ENCODE data around the gene NTHL1. TPM values are rescaled to one million over a fixed set of nuclear protein-coding genes. Genes with fewer than 3 reads are reported as not detected.

NTHL1 gene
- total RNA-seq, 2 donors from 2014 or later = 16.4 to 24.9 TPM

- peak; percentile 86 for DNase-seq (ENCODE audit: low spot score)
- WGBS = 25% methylated on average over 31 of the region's 32 CpGs
- Histone ChIP-seq H3K27ac (peak overlapping the region; percentile 67 to 88), H3K9me3 (no peaks in the 10 kb centered on the region), H3K4me1 (replicated peaks) (peaks cover 33% of the 10 kb centered on the region), H3K27me3 (replicated peaks; ENCODE audit: insufficient read depth) (no peaks in the 10 kb centered on the region), H3K36me3 (peaks cover 0 to 16% of the 10 kb centered on the region in 2 donors), H3K4me3 (no peak overlapping the region)
- intact Hi-C loops (cut with DNase I) = no loop called here
- TF ChIP-seq POLR2AphosphoS5 (IDR thresholded peaks at IDR 0.05) = peak; percentile 90
- TF ChIP-seq POLR2A (IDR thresholded peaks at IDR 0.05) = peak; percentile 92
- TF ChIP-seq CTCF (IDR thresholded peaks at IDR 0.05) = peak; percentile 22 to 73 (median 45)
Observed at GRCh38 chr16:2082171-2082982, 34.7 kb upstream of the NTHL1 start.

GRCh38 chr16:2081201-2082084, 33.8 kb upstream of the NTHL1 start:
- Histone ChIP-seq H3K36me3 (peaks cover 0 to 12% of the 10 kb centered on the region in 2 donors), H3K9me3 (no peaks in the 10 kb centered on the region), H3K27me3 (replicated peaks; ENCODE audit: insufficient read depth) (no peaks in the 10 kb centered on the region), H3K4me3 (no peak overlapping the region), H3K27ac (peak overlapping the region; percentile 67 to 88), H3K4me1 (replicated peaks) (peaks cover 28% of the 10 kb centered on the region)
- 63% methylated on average over 35 of the region's 35 CpGs for WGBS
- intact Hi-C loops (cut with DNase I) = no loop called here
- TF ChIP-seq POLR2A (IDR thresholded peaks at IDR 0.05) (no peak), CTCF (IDR thresholded peaks at IDR 0.05) (no peak), POLR2AphosphoS5 (IDR thresholded peaks at IDR 0.05) (no peak)
- no peak for DNase-seq (ENCODE audit: low spot score)

- TF ChIP-seq POLR2AphosphoS5 (IDR thresholded peaks at IDR 0.05) = no peak
- no peak for TF ChIP-seq POLR2A (IDR thresholded peaks at IDR 0.05)
- TF ChIP-seq CTCF (IDR thresholded peaks at IDR 0.05) = no peak
- no peak overlapping the region for H3K27ac ChIP-seq
- no peak overlapping the region for H3K4me3 ChIP-seq
- peaks cover 0 to 19% of the 10 kb centered on the region in 2 donors for H3K36me3 ChIP-seq
- intact Hi-C loops (cut with DNase I) = no loop called here
- no peak for DNase-seq (ENCODE audit: low spot score)
- no peaks in the 10 kb centered on the region for H3K9me3 ChIP-seq
- 92% methylated on average over 16 of the region's 16 CpGs for WGBS
- H3K4me1 ChIP-seq (replicated peaks) = peaks cover 16% of the 10 kb centered on the region
- no peaks in the 10 kb centered on the region for H3K27me3 ChIP-seq (replicated peaks; ENCODE audit: insufficient read depth)
Observed at GRCh38 chr16:2079991-2080390, 32.4 kb upstream of the NTHL1 start.

- Histone ChIP-seq H3K4me3 (no peak overlapping the region), H3K27me3 (replicated peaks; ENCODE audit: insufficient read depth) (no peaks in the 10 kb centered on the region), H3K36me3 (peaks cover 0 to 19% of the 10 kb centered on the region in 2 donors), H3K4me1 (replicated peaks) (peaks cover 14% of the 10 kb centered on the region), H3K27ac (no peak overlapping the region), H3K9me3 (no peaks in the 10 kb centered on the region)
- TF ChIP-seq POLR2AphosphoS5 (IDR thresholded peaks at IDR 0.05) = no peak
- TF ChIP-seq CTCF (IDR thresholded peaks at IDR 0.05) = no peak
- TF ChIP-seq POLR2A (IDR thresholded peaks at IDR 0.05) = no peak
- intact Hi-C loops (cut with DNase I) = no loop called here
- no peak for DNase-seq (ENCODE audit: low spot score)
- WGBS = 91% methylated on average over 27 of the region's 30 CpGs
Observed at GRCh38 chr16:2079311-2079800, 31.7 kb upstream of the NTHL1 start.
